PC-9 (cell line): Measurements from ENCODE around the gene PSMA7.

ENCODE experiments used
- CTCF ChIP-seq: fragments of 200-600 bp; sonication (generic); conservative IDR thresholded peaks from 2 replicates; pipeline ENCODE4 v1.6.1; 2017; ENCODE audit warnings: mixed run types, antibody characterized with exemption, mild to moderate bottlenecking, moderate library complexity
- EZH2 ChIP-seq: fragments of 200-600 bp; sonication (generic); IDR thresholded peaks from 2 replicates; pipeline ENCODE4 v1.8.0; 2017; ENCODE audit warnings: antibody characterized with exemption, low read depth

GRCh38 chr20:62111148-62111547, 32.0 kb downstream of the PSMA7 start:
- TF ChIP-seq CTCF: no peak
- no peak for TF ChIP-seq EZH2
